GM19239 (cell line): Measurements from ENCODE around the gene BANP.
"Not testable (repeated sequence)": the region's sequence is repeated elsewhere in the genome, so short reads cannot be mapped to it uniquely, and the experiment has no call there.

ENCODE experiments used
- DNase-seq: peaks from one replicate; pipeline ENCODE4 v3.0.0; 2011; ENCODE audit warnings: low spot score; ENCODE audit not compliant: insufficient read length
- FAIRE-seq: peaks from 2 replicates; lab custom pipeline; 2011; peaks lifted over from hg19 to GRCh38; lab: Jason Lieb, UNC

The BANP gene

DNA sequence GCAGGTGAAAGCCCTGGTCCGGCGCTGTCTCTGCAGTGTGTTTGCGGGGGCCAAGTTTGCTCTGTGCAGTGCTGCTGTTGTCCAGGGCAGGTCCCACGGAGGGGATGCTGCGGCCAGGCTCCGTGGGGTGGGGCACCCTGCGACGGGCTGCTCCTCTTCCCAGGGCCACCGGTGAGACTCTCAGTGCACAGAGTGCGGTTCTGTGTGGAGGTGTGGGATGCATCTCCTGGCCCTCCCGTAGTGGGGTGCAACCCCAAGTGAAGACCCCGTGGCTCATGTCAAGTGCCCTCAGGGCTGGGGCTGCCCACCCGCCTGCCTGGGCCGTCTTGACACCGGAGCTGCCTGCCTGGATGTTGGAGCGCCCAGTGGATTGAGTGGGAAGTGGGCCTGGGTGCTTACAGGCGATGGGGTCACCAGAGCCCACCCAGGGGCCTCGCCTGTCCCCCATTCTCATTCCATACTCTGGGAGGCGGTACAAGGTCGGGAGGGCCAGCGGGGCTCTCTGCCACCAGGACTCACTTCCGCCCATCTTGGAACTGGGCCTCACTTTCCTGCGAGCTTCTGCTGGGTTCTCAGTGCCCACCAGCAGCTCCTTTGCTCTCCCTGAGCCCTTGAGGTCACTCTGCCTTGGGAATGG is 119.9 kb downstream of the BANP start:
- DNase-seq (no peak), FAIRE-seq (no peak)

DNA sequence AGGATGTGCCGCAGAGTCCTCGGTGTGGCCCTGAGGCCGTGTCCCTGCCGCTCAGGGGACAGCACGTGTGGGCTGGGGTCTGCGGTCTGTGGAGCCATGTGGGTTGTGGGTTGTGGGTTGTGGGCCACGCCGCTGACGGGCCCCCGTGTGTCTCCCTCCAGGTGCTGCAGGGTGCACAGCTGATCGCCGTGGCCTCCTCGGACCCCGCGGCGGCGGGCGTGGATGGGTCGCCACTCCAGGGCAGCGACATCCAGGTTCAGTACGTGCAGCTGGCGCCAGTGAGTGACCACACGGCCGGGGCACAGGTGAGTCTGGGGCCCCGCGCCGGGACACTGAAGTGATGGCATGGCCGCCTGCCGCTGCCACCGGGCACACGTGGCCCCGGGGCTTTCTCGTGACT is 120.7 kb downstream of the BANP start:
- FAIRE-seq (no peak), DNase-seq (no peak)

- DNase-seq (no peak), FAIRE-seq (no peak)
Measured at GRCh38 chr16:88072571-88073001, 121.4 kb downstream of the BANP start.

DNA sequence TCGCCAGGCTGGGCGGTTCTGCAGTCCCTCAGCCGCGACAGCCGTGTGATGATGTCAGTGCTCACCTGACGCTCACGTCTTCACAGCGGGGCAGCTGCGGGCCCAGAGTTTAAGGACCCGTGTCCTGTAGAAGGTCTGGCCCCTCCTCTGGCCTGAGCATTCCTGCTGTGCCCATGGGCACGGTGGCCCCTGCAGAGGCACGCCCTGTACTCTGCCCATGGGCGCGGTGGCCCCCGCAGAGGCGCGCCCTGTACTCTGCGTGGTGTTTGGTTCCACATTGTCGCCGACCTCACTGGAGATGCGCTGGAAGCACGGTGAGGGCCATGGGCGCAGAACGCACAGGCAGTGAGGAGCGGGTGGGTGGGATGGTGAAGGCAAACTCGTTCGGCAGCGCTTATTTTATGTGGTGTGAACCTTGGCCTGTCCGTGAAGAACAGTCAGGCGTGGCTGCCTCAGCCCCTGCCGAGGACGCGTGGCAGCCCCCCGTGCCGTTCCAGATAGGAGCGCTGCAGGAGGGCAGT is 122.0 kb downstream of the BANP start:
- FAIRE-seq (no peak), DNase-seq (no peak)

- no peak for FAIRE-seq
- no peak for DNase-seq
Measured at GRCh38 chr16:88074041-88074440, 122.8 kb downstream of the BANP start.

- no peak for DNase-seq
- FAIRE-seq, result no peak
Measured at GRCh38 chr16:88076211-88076931, 125.1 kb downstream of the BANP start.

GRCh38 chr16:88076932-88077320 is 125.7 kb downstream of the BANP start:
- not testable (repeated sequence) for FAIRE-seq, DNase-seq

DNA sequence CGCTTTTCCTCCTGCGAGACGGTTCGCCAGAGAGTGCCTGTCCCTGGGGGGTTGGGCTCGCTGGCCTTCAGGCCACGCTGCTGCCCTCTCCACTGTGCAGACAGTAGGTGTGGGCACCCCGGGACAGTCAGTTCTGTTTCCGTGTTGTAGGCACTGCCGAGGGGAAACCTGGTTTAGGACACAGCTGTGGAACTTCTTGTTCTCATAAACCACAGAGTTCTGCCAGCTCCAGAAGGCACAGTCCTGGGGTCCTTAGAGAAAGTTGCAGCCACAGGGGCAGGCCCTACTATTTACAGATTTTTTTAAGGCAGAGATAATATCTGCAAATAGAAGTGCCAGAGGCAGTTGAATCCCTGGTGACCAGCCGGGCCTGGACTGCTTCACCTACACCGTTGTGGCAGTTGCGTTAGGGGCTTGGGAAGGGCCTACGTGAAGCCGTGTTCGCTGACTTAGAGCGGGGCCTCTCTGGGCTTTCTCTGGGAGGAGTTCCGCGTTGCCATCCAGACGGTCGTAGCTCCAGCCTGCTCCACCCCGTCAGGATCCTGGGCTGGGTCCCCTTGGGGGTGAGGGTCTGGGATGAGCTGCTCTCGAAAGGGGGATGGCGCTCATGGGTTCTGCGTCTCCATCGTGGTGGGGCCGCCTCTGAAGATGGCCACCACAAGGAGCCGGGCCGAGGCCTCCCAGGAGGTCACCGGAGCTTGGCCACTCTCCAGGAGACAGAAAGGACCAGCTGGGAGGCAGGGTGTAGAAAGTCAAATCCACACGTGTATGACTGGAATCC is 126.3 kb downstream of the BANP start:
- DNase-seq (no peak), FAIRE-seq (no peak)

- DNase-seq, result no peak
- no peak for FAIRE-seq
Measured at GRCh38 chr16:88078111-88078775, 127.0 kb downstream of the BANP start.

DNA sequence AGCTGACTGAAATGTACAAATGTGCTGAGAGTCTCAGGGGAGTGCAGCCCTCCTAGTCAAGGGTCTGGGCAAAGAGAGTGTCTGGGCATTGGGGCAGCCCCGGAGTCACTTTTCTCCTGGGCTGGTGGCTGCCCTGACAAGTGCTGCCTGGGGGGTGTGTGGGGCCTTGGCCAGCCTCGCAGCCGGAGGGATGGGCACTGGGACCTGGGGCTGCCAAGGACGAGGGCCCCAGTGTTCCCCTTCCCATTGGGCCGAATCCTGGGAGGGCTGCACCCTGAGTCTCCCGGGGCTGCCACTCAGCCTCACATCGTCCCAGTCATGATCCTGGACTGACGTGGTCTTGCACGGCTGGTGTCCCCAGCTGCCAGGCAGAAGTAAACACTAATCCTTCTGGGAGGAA is 132.3 kb downstream of the BANP start:
- FAIRE-seq, result no peak

DNA sequence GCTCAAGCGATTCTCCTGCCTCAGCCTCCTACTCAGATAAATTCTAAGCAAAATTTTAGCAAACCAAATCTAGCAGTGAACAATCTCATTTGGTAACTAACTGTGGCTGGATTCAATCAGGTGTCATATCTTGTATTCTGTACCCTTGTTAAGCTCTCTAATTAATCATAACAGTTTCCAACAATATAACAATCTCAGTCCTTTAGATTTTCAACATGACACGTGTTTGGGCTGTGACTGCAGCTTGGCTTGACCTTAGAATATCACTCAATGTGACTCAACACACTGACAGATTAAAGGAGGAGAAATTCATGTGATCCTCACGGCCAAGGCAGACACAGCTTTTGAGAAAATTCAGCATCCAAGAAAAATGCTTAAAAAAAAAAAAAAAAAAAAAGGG is 133.6 kb downstream of the BANP start:
- no peak for FAIRE-seq
- DNase-seq, result no peak

More for the DNA sequence above, 132.3 kb downstream of the BANP start:
- DNase-seq, result no peak

DNA sequence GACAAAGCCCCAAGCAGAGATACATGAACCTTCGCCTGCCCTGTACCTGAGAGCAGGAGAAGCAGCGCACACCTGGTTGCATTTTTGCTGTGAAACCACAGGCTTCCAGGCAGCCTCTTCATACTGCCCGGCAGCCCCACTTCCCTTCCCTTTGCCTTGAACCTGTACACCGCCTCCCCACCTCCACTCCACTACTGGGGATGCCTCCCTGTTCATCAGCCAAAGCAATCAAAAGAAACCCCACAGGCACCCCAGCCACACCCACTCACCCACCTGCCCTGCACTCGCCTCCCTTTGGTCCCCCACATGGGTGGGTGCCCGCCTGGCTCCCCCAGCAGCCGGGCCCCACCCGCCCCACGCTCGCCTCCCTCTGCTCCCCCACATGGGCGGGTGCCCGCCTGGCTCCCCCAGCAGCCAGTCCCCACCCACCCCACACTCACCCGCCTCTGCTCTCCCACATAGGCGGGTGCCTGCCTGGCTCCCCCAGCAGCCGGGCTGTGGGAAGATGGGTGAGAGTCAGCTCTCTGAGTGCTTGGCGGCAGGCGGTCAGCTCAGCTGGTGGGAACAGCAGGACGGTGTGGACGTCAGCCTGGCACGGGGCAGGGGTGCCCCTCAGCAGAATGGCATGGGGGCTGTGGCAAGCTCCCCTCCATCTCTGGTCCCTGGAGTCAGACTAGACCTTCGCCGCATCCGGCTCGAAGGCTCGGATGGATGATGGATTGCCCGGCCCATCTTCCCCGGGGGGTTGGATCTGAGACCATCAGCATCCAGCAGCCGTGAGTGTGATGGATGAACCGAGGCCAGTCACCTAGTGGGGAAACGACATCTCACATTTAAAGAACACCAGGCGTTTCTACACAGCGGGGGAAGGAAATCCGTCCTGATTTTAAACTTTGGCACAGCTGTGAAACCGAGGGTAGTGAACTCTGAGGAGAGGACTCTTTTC is 135.6 kb downstream of the BANP start:
- DNase-seq (no peak), FAIRE-seq (no peak)

- DNase-seq (no peak), FAIRE-seq (no peak)
Measured at GRCh38 chr16:88087517-88087877, 136.3 kb downstream of the BANP start.

- DNase-seq, result no peak
- FAIRE-seq, result no peak
Measured at GRCh38 chr16:88088161-88088581, 136.9 kb downstream of the BANP start.

GRCh38 chr16:88088611-88089010 is 137.4 kb downstream of the BANP start:
- not testable (repeated sequence) for DNase-seq, FAIRE-seq

DNA sequence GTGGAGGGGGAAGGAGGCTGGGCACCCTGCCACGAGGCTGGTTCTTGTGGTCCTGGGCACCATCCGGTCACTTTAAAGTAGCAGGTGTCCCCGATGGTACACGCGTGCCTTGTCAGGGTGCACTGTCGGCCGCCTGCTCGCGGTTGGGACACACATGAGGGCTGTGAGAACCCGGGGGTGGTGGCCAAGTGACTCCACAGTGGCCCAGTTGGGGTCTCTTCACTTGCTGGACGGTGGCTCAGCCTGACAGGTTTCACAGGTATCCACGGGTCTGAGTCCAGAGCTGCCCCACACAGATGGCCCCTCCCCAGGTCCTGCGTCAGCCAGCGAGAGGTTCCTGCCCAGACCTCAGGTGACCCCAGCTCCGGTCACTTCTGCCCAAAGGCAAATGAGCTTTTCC is 137.8 kb downstream of the BANP start:
- not testable (repeated sequence) for FAIRE-seq, DNase-seq

- DNase-seq, FAIRE-seq: not testable (repeated sequence)
Measured at GRCh38 chr16:88089632-88090376, 138.6 kb downstream of the BANP start.

DNA sequence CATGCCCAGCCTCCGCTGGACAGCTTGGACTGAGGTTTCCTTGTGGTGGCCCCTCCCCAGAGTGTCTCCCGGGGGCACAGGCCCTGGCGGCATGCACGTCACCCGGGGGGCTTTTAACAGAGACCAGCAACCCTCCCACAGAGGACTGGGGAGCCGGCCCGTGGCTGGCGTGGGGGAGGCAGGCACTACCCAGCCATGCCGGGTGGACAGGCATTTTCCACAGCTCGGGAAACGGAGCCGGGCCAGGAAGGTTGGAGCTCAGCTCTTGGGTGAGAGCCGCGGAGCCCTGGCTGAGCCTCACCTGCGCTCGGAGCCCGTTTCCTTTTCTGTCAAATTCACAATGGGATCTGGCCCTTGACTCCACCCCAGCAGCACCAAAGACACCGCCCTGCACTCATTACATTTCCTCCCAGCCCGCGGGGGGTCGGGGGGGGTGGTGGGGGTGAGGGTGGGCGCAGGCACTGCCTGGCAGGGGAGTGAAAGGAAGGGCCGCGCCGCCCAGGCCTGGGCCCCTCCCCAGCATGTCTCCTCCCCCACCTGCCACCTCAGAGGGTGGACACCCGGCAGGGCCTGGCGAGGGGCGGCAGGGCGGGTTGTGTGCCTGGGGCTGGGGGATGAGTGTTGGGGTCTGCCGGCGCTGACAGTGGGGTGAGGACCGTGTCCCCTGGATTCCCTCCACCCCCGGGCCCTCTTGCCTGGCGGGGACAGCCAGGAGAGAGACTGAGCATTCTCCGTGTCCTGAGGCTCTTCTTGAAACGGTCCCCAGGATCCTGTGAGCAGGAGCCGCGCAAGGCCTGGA is 139.3 kb downstream of the BANP start:
- not testable (repeated sequence) for DNase-seq, FAIRE-seq
